HepG2 (cell line): ENCODE results near the gene RAD51AP1. TPM values are rescaled to one million over a fixed set of nuclear protein-coding genes. Genes with fewer than 3 reads are reported as not detected.
A peak's percentile ranks its signal among the peaks of the same experiment; 100 is the strongest.

Experiments
- AHDC1 ChIP-seq: sonication (generic); formaldehyde crosslinking; IDR thresholded peaks from 2 replicates; pipeline ENCODE4 v1.5.1; 2020; ENCODE audit warnings: mild to moderate bottlenecking, missing genetic modification reagents, borderline replicate concordance
- CC2D1A ChIP-seq: sonication (generic); formaldehyde crosslinking; IDR thresholded peaks from 2 replicates; pipeline ENCODE4 v1.8.1; 2023; ENCODE audit warnings: mild to moderate bottlenecking, missing genetic modification reagents
- HHEX ChIP-seq: IDR thresholded peaks from 2 replicates; pipeline ENCODE4 v1.6.1; 2016; ENCODE audit warnings: control low read depth
- HNF1A ChIP-seq, 2 experiments: sonication (generic) in 1 of 2; formaldehyde crosslinking in 1 of 2; IDR thresholded peaks; 2 replicates each; pipeline versions ENCODE4 v1.4.0 to v1.6.1; 2016 to 2020; ENCODE audit warnings: borderline replicate concordance in 1 of 2, low read depth in 1 of 2, mild to moderate bottlenecking in 1 of 2, missing genetic modification reagents in 1 of 2
- KDM2A ChIP-seq: sonication (generic); formaldehyde crosslinking; IDR thresholded peaks from 2 replicates; pipeline ENCODE4 v1.4.0; 2020; ENCODE audit warnings: low read depth, missing genetic modification reagents, borderline replicate concordance
- PLRG1 ChIP-seq: fragments of 450-650 bp; conservative IDR thresholded peaks from 2 replicates; pipeline ENCODE4 v1.6.1; 2016
- SKI ChIP-seq: fragments of 450-650 bp; IDR thresholded peaks from one replicate; pipeline ENCODE4 v1.6.1; 2018; ENCODE audit warnings: mild to moderate bottlenecking; ENCODE audit not compliant: partially characterized antibody
- TCF7 ChIP-seq: sonication (generic); IDR thresholded peaks from 2 replicates; pipeline ENCODE4 v1.6.1; 2016; ENCODE audit warnings: antibody characterized with exemption, low read depth
- ZBTB49 ChIP-seq: sonication (generic); formaldehyde crosslinking; IDR thresholded peaks from 2 replicates; pipeline ENCODE4 v1.4.0; 2020; ENCODE audit warnings: missing genetic modification reagents, borderline replicate concordance
- ZGPAT ChIP-seq: IDR thresholded peaks from 2 replicates; pipeline ENCODE4 v1.6.1; 2016; ENCODE audit warnings: mild to moderate bottlenecking
- ZNF225 ChIP-seq: sonication (generic); formaldehyde crosslinking; IDR thresholded peaks from 2 replicates; pipeline ENCODE4 v1.4.0; 2020; ENCODE audit warnings: mild to moderate bottlenecking, missing genetic modification reagents
- ZNF367 ChIP-seq: sonication (generic); formaldehyde crosslinking; IDR thresholded peaks from 2 replicates; pipeline ENCODE4 v1.4.0; 2020; ENCODE audit warnings: missing genetic modification reagents, borderline replicate concordance
- ZNF547 ChIP-seq: sonication (generic); formaldehyde crosslinking; IDR thresholded peaks from 2 replicates; pipeline ENCODE4 v1.5.1; 2020; ENCODE audit warnings: mild to moderate bottlenecking, missing genetic modification reagents
- ZNF746 ChIP-seq: sonication (generic); formaldehyde crosslinking; IDR thresholded peaks from 2 replicates; pipeline ENCODE4 v1.8.0; 2022; ENCODE audit warnings: mild to moderate bottlenecking, missing genetic modification reagents
- polyA plus RNA-seq, 8 experiments: library from polyadenylated mRNA; depleted of rRNA in 3 of 8; stranded (reverse) in 7 of 8; unstranded in 1 of 8; fragments of >200 nt; fragmentation: Illumina TruSeq in 4 of 8; extraction: Trizol in 4 of 8; gene quantifications; 2 replicates each; pipeline versions ENCODE4 v1.2.1 to v1.2.3, GENCODE V29; 2011 to 2016; ENCODE audit warnings: low read depth in 4 of 8, missing spikeins in 1 of 8, mixed read lengths in 1 of 8; ENCODE audit not compliant: insufficient read depth in 1 of 8
- total RNA-seq, 5 experiments: library from RNA; depleted of rRNA; stranded (reverse); fragments of >200 nt; fragmentation: Illumina TruSeq; extraction: Trizol; gene quantifications; 2 replicates each; pipeline ENCODE4 v1.2.3, GENCODE V29; 2016; ENCODE audit warnings: low read depth in 1 of 5

Gene RAD51AP1
- total and polyA plus RNA-seq, 2 of the 13 experiments (the other 11 are each of a cell fraction or from before 2014, with no cell fraction given) = 16.6 to 49.3 TPM

- TF ChIP-seq SKI (peak; percentile 20), AHDC1 (CRISPR knock-in tag) (no peak), ZNF367 (no peak), ZNF746 (CRISPR knock-in tag) (peak; percentile 44; the same call in 1 of the 2 replicates), HHEX (CRISPR knock-in tag) (no peak), ZGPAT (CRISPR knock-in tag) (peak; percentile 84), TCF7 (no peak), ZNF225 (CRISPR knock-in tag) (no peak), HNF1A (IDR thresholded peaks at IDR 0.05; ENCODE audit: low read depth) (0 out of 2 replicates have a peak, but pooled peaks have one; percentile 35), HNF1A (CRISPR knock-in tag; IDR thresholded peaks at IDR 0.05; ENCODE audit: borderline replicate concordance) (peak; percentile 36; the same call in 1 of the 2 replicates), KDM2A (CRISPR knock-in tag) (peak; percentile 82), ZNF547 (CRISPR knock-in tag) (no peak), ZBTB49 (no peak), PLRG1 (no peak), CC2D1A (CRISPR knock-in tag) (no peak)
Measured at GRCh38 chr12:4538207-4539160, at the start of gene RAD51AP1 (continued).
